DND-41 (cell line): ENCODE data around the gene PEX19.

Experiments
- CTCF ChIP-seq: IDR thresholded peaks from 2 replicates; pipeline ENCODE4 v1.5.1; 2012; ENCODE audit warnings: borderline replicate concordance, low read length, moderate library complexity, mild to moderate bottlenecking; ENCODE audit not compliant: poor library complexity, severe bottlenecking; ENCODE audit errors: extremely low read depth
- EZH2 ChIP-seq: IDR thresholded peaks from 3 replicates; pipeline ENCODE4 v1.6.1; 2012; ENCODE audit warnings: borderline replicate concordance, low read depth, mild to moderate bottlenecking, moderate library complexity, low read length, inconsistent platforms; ENCODE audit not compliant: severe bottlenecking

- TF ChIP-seq CTCF (no peak), EZH2 (no peak)
Measured at GRCh38 chr1:160277330-160277729, 7.6 kb downstream of the PEX19 start.
